RWPE1 (cell line): ENCODE data around the gene RBFA.
"Not testable (repeated sequence)": the region's sequence is repeated elsewhere in the genome, so short reads cannot be mapped to it uniquely, and the experiment has no call there.

ENCODE experiments used
- CTCF ChIA-PET: fragments of 350-600 bp; sonication (Branson Sonifier 250); formaldehyde crosslinking; extraction: SDS; loops from one replicate; lab custom pipeline; 2021; lab: Yijun Ruan, JAX
- POLR2A ChIA-PET: fragments of 400-600 bp; formaldehyde crosslinking; extraction: SDS; loops from one replicate; lab custom pipeline; 2020; ENCODE audit warnings: antibody characterized with exemption; ENCODE audit not compliant: low non-redundant PET; lab: Yijun Ruan, JAX
- DNase-seq: peaks from one replicate; pipeline ENCODE4 v3.0.0; 2012; ENCODE audit warnings: low spot score
- H3K27ac ChIP-seq: fragments of 450-650 bp; 2 replicates; pipeline ENCODE4 v1.5.1; 2017
- TF ChIP-seq, protein P1 (sequence below): fragments of 450-650 bp; conservative IDR thresholded peaks from 2 replicates; pipeline ENCODE4 v1.5.1; 2017; ENCODE audit warnings: low read depth, mild to moderate bottlenecking

Gene RBFA

DNA sequence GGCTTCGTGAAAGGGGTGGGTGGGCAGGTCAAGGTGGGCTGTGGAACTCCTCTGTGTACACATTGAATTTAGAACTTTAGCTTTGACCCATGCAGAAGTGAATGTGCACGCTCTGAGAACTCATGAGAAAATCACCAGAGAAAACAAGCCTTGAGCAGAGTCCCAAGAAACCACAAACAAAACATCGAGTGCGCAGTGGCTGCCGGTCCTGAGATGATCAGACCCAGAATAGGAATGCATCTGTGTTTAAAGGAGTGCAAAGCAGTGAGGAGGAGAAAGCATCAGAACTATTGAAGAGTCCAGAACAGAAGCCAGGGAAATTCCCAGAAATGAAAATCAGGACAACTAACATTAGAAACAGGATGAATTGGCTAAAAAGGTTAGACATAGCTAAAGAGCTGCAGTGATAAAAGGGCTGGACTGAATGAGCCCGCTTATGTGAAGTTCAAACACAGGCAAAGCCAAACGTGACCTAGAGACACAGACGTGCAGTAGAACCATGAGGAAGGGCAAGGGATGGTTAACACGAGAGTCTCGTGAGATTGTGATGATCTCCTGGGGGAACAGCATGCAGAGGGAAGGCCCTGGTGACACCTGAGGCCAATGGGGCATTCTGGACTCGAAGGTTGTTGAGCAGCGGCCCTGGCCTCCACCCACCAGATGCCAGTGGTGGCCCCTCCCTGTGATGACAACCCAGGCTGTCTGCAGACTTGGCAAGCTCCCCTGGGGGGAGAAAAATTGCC lies 29.5 kb upstream of the RBFA start:
- ChIA-PET POLR2A (no interaction called here), CTCF (no interaction called here)
- TF ChIP-seq, protein P1, sequence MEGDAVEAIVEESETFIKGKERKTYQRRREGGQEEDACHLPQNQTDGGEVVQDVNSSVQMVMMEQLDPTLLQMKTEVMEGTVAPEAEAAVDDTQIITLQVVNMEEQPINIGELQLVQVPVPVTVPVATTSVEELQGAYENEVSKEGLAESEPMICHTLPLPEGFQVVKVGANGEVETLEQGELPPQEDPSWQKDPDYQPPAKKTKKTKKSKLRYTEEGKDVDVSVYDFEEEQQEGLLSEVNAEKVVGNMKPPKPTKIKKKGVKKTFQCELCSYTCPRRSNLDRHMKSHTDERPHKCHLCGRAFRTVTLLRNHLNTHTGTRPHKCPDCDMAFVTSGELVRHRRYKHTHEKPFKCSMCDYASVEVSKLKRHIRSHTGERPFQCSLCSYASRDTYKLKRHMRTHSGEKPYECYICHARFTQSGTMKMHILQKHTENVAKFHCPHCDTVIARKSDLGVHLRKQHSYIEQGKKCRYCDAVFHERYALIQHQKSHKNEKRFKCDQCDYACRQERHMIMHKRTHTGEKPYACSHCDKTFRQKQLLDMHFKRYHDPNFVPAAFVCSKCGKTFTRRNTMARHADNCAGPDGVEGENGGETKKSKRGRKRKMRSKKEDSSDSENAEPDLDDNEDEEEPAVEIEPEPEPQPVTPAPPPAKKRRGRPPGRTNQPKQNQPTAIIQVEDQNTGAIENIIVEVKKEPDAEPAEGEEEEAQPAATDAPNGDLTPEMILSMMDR = no peak
- no peak for DNase-seq
- H3K27ac ChIP-seq = no peak overlapping the region

DNA sequence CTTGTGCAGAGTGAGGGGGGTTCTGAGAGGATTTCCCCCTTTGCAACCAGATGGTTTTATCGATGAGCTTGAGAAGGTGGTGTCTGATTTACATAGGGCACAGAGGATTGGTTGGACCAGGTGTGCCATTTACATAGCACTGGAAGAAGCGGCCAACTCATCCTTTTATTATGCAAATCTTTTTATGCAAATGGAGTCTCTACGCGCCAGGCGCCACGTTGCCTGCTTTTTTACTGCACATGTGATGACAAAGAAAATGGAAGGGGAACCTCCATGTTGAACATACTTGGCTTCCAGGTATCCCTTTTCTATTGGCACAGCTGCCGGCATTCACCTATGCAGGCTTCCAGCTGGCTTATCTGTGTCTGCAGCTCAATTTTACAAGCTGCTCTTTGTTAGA lies 27.5 kb upstream of the RBFA start:
- POLR2A ChIA-PET = no interaction called here
- TF ChIP-seq, protein P1 = no peak
- CTCF ChIA-PET = no interaction called here
- no peak for DNase-seq
- no peak overlapping the region for H3K27ac ChIP-seq

DNA sequence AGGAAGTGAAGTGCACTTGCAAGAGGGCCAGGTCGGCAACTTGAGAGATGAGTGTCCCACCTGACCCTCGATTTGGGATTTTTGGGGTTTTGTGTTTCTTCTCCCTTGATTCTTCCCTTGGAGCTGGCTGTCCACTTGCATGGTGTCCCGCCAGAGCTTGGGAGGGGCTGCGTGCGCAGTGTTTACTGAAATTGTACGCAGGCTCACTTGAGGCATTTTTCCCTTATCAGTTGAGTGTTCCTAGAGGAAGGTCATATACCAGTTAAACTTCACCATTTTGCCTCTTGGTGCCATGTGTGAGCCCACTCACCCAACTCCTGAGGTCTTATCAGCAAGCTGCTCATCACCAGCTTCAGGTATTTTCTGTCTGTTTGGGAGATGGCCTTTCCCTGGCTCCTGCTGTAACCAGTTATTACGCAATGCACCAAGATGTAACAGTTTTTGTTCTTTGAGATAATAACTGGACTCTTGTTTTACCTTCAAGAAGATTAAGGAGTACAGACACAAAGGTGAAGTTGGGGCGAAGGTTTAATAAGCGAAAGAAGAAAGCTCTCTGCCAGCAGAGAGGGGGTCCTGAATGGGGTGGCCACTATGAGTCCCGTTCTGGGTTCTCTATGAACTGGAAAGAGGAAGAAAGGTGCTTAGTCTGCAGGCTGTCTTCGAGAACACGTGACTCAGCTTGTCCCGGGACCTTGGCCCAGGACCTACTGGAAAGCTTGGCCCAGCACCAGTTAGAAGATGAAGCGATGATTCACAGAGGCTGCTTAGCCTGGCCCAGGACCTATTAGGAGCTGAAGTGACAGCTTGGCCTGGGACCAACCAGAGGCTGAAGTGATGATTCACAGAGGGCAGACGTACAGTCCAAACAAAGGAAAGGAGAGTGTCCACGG lies 24.3 kb upstream of the RBFA start:
- ChIA-PET CTCF (interaction anchor here (0.5 to 0.6 kb wide), 2 partner anchors 13 to 23 kb away, joined by 3 to 4 read pairs; no protein-coding TSS in a partner anchor), POLR2A (no interaction called here)
- TF ChIP-seq, protein P1 = no peak
- DNase-seq = peak; percentile 91
- peak overlapping the region; percentile 91 for H3K27ac ChIP-seq

DNA sequence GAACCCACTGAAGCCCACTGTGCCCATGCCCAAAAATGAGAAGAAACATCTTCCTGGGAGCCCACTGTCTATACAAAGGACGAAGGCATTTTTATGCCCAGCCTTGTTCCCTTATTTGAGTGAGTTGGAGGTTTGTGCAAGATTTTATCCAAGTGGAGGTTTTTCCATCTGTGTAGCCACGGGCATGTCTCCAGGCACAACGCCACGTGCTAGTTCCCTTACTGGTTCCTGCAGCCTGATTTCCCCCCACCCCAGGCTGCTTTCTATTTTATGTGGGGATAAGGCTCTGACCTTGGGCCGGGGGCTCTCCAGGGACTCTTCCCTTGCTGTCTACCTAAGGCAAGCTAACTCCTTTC lies 23.7 kb upstream of the RBFA start:
- POLR2A ChIA-PET = no interaction called here
- CTCF ChIA-PET = interaction anchor here (0.5 kb wide), 1 partner anchor 12 kb away, joined by 3 read pairs; no protein-coding TSS in a partner anchor
- peak overlapping the region; percentile 91 for H3K27ac ChIP-seq
- no peak for DNase-seq
- TF ChIP-seq, protein P1 = no peak

DNA sequence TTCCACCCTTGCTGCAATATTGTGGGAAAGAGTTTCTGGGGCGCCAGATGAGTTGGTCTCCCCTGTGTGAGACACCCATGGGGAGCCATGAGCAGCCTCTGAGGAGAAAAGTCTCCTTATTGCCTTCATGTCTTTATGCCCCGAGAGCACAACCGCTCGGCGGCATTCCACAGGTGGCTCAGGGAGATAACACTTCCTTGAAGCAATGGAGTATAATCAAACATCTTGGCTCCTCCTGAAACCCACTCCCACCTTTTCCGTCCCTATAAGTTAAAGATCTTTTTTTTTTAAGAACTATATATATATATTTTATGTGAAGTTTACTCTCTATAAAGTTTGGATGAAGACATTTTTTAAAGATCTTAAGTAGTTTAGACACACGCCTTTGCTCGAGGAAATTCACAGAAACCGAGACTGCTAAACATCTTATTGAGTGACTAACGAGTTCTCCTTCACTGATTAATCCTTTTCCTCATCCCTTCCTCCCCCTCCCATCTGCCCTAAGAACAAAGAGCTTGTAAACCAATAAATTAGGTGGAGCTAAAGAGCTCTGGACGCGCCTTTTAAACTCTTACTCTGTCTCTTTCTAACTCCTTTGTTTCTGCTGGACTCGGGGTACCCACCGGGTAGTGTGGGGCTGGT lies 22.6 kb upstream of the RBFA start:
- H3K27ac ChIP-seq, CTCF ChIA-PET, DNase-seq: not testable (repeated sequence)
- POLR2A ChIA-PET = interaction anchor here (0.8 kb wide), 1 partner anchor 30 kb away, joined by 8 read pairs; no protein-coding TSS in a partner anchor

DNA sequence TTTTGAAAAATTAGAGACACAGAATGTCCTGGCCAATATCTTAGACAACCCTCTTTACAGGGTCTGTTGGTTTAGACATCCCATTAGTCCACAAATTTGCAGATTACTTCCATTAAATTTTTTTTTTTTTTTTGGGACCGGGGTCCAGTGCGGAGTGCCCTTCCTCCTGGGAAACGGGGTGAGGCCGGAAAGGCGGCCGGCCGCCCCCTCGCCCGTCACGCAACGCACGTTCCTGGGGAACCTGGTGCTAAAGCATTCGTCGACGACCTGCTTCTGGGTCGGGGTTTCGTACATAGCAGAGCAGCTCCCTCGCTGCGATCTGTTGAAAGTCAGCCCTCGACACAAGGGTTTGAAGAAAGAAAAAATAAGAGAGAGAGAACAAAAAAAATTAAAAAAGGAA lies 21.5 kb upstream of the RBFA start:
- H3K27ac ChIP-seq = no peak overlapping the region
- ChIA-PET POLR2A (no interaction called here), CTCF (no interaction called here)
- TF ChIP-seq, protein P1 = no peak
- DNase-seq = no peak
